ENCODE measurements around the gene CRACR2A. TPM values are rescaled to one million over a fixed set of nuclear protein-coding genes. Genes with fewer than 3 reads are reported as not detected.

CRACR2A gene
- total and polyA plus RNA-seq, 10 of the 15 experiments (the other 5 are each of a cell fraction or from before 2014, with no cell fraction given): 2.1 to 18.0 (median 13.2) TPM

GRCh38 chr12:3790642-3791041 is 37.7 kb upstream of the CRACR2A start:
- no peak overlapping the region for H2AFZ ChIP-seq (ENCODE audit: control insufficient read depth, low read depth, low read length)
- no peaks in the 10 kb centered on the region for H3K4me1 ChIP-seq (ENCODE audit: control insufficient read depth, insufficient read depth, low read length)
- 41% methylated on average over 2 of the region's 2 CpGs for WGBS (ENCODE audit: insufficient coverage, insufficient replicate concordance, low lambda C conversion rate, missing lambda C conversion rate)
- ChIA-PET SMC1A (ENCODE audit: uncharacterized antibody, unreplicated experiment) (interaction anchor here (0.6 to 1.3 kb wide), 2 partner anchors 10 to 12 kb away, joined by 3 read pairs; no protein-coding TSS in a partner anchor), CTCF (no interaction called here), POLR2A (no interaction called here), RAD21 (ENCODE audit: unreplicated experiment) (no interaction called here)
- in situ Hi-C loops (cut with MboI) (no loop called here), intact Hi-C loops (cut with micrococcal nuclease; ENCODE audit: unreplicated experiment) (no loop called here)
- no peak for DNase-seq (ENCODE audit: low read depth, low spot score)
- no peak for FAIRE-seq
- H3K4me2 ChIP-seq (ENCODE audit: control insufficient read depth, insufficient read depth): no peak overlapping the region
- BruUV-seq (replicated peaks): no TSS peak
- no peaks in the 10 kb centered on the region for H4K20me1 ChIP-seq (ENCODE audit: control insufficient read depth, insufficient read depth)
- ATAC-seq: no peak
- H3K79me2 ChIP-seq (ENCODE audit: control insufficient read depth, insufficient read depth, low read length): no peaks in the 10 kb centered on the region
- H3K9ac ChIP-seq (ENCODE audit: control insufficient read depth, insufficient read depth, low read length): no peak overlapping the region
- TF ChIP-seq ETV6 (conservative IDR thresholded peaks at IDR 0.05 in 1 of 2, IDR thresholded peaks at IDR 0.05 in 1 of 2; ENCODE audit: borderline replicate concordance in 1 of 2, low read depth in 1 of 2) (no peak), WRNIP1 (IDR thresholded peaks at IDR 0.05; ENCODE audit: borderline replicate concordance, low read depth, low read length) (no peak), FOXK2 (IDR thresholded peaks at IDR 0.05) (no peak), LARP7 (IDR thresholded peaks at IDR 0.05) (no peak), NBN (IDR thresholded peaks at IDR 0.05) (no peak), BRCA1 (IDR thresholded peaks at IDR 0.05; ENCODE audit: low read depth, low read length) (no peak), RELB (IDR thresholded peaks at IDR 0.05; ENCODE audit: low read depth) (no peak), ZBED1 (IDR thresholded peaks at IDR 0.05; ENCODE audit: borderline replicate concordance) (no peak), RCOR1 (conservative IDR thresholded peaks at IDR 0.05; ENCODE audit: low read depth, low read length) (no peak), SIN3A (IDR thresholded peaks at IDR 0.05; ENCODE audit: low read depth, low read length) (no peak), NR2F1 (conservative IDR thresholded peaks at IDR 0.05) (no peak), PAX8 (IDR thresholded peaks at IDR 0.05) (no peak), CHD4 (IDR thresholded peaks at IDR 0.05) (no peak), ZNF592 (IDR thresholded peaks at IDR 0.05) (no peak)
- TF ChIP-seq, protein P1, sequence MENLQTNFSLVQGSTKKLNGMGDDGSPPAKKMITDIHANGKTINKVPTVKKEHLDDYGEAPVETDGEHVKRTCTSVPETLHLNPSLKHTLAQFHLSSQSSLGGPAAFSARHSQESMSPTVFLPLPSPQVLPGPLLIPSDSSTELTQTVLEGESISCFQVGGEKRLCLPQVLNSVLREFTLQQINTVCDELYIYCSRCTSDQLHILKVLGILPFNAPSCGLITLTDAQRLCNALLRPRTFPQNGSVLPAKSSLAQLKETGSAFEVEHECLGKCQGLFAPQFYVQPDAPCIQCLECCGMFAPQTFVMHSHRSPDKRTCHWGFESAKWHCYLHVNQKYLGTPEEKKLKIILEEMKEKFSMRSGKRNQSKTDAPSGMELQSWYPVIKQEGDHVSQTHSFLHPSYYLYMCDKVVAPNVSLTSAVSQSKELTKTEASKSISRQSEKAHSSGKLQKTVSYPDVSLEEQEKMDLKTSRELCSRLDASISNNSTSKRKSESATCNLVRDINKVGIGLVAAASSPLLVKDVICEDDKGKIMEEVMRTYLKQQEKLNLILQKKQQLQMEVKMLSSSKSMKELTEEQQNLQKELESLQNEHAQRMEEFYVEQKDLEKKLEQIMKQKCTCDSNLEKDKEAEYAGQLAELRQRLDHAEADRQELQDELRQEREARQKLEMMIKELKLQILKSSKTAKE (IDR thresholded peaks at IDR 0.05; ENCODE audit: low read depth, poor library complexity, severe bottlenecking): no peak
- no peaks in the 10 kb centered on the region for H3K9me3 ChIP-seq (replicated peaks; ENCODE audit: control insufficient read depth, insufficient read depth, low read length)
- H3K27ac ChIP-seq (ENCODE audit: control insufficient read depth, insufficient read depth): no peak overlapping the region
- no peaks in the 10 kb centered on the region for H3K36me3 ChIP-seq (ENCODE audit: control insufficient read depth in 2 of 2, insufficient read depth in 2 of 2, low read length in 1 of 2)
- H3K27me3 ChIP-seq (replicated peaks in 1 of 2; ENCODE audit: control insufficient read depth in 2 of 2, insufficient read depth in 2 of 2, low read length in 1 of 2): no peaks in the 10 kb centered on the region
- H3K4me3 ChIP-seq: no peak overlapping the region

Measured in GM12878 (cell line).